Fibroblast of the conjunctiva (primary cell): ENCODE data around the gene KLF12.
A peak's percentile ranks its signal among the peaks of the same experiment; 100 is the strongest.

Source experiments
- DNase-seq: peaks from one replicate; pipeline ENCODE4 v3.0.0-alpha.2; 2010; ENCODE audit warnings: low read depth

Gene KLF12

DNA sequence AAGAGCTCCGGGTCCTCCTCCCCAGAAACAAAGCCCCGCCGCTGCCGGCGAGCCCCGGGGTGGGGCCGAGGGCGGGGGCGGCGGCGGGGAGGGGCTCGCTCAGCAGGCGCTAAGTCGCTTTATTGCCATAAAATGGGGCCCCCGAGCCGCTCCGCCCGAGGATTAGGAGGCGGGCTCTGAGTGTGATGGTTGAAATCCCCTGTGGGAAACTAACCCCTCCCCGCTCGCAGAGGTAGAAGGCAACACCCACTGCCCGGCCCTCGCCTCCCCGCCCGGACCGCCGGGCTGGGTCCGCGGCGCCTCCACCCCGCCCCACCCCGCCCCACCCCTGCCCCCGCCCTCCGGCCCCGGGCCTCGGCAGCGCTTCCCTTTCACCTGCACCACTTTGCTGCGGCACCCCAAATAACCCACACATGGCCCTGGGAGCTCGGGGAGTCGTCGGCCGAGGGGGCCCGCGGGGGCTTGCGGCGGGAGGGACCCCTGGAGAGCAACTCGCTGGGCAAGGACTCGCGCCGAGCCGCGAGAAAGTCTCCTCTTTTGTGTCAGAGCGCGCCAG lies at the start of gene KLF12:
Gene KLF12 (minus strand): TSS at position 184 of the 556 bp plus-strand sequence.
- peak; percentile 93 for DNase-seq

DNA sequence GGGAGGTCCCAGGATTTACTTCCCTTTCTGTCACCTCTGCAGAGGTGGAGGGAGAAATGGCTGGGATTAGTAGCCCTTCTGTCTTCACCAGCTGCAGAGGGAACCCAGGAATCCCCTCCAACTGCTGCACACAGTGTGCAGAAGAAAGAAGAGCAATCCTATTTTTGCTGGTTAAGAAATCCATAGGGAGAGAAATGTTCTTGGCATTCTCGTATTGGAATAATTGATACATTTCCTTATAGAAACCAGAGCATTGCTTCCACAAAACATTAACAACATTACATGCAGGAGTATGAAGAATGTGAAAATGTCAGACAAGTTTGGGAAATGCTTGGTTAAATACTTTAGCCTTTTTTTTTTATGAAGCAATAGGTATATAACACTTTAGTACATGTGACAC lies 48.3 kb upstream of the KLF12 start:
- no peak for DNase-seq

DNA sequence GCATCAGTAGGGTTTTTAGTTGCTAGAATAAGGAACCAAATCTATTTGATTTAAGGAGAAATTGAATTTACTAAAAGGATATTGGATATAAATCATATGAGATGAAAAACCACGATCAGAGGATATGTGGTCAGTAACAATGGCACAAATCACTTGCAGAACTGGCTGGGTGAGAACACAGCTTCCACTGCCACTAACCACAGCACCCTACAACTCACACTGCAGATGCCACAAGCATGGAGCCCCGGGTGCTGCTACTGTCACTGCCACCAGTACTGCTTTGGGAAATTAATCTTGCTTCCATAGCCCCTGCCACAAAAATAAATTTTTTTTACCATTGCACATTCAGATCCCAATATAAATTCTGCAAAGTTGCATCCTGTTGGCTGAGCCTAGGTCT lies 40.6 kb upstream of the KLF12 start:
- no peak for DNase-seq

DNA sequence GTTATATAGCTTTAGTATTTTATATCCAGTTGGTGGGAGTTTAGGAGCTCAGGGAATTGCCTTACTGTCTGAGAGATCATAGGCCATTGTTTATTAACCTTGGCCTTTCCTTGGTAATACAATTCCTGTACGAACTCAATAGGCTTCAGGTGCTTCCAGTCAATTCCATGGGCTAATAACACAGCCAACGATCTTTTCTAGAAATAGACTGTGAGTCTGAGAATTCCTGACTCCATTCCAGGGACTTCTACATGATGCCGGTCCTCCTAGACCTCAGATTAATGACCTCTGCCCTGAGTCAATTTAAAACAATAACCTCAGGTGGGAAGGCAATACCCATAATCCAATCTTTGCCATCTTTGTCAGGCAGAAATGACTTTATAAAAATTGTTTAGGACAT lies 39.6 kb upstream of the KLF12 start:
- DNase-seq, result no peak

DNA sequence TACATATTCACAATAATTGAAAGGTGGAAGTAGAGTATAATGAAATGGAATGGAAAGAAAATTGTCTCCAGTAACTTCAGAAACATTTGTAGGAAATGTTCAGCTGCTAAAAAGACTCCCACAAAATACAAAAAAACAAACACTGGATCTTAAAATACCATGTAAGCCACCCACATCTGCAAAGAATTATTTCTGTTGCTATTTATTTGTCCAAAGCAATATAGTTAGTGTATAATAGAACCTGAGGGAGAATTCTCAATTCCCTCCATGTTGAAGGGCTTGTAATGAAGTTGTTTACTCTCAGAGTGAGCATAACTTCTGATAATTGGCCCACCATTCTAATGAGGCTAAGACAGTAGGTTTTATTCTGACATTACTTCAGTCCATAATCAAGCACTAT lies 37.4 kb upstream of the KLF12 start:
- no peak for DNase-seq

DNA sequence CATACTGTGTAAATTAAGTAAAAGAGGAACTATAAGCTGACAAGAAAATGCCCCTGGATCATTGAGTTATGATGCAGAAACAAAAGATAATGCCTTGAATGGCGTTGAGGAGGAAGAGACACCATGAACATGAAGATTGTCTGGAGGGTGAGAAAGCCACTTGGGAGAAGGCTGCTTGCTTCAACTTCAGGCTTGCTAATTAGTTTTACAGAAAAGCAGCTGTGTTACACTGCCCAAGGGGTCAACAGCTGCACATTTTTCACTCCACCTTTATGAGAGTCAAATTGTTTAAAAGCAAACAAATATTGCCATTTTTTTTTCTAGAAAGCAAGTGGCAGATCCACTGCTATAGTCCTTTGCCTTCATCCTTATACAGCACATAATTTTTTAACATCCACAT lies 35.5 kb upstream of the KLF12 start:
- DNase-seq, result no peak

DNA sequence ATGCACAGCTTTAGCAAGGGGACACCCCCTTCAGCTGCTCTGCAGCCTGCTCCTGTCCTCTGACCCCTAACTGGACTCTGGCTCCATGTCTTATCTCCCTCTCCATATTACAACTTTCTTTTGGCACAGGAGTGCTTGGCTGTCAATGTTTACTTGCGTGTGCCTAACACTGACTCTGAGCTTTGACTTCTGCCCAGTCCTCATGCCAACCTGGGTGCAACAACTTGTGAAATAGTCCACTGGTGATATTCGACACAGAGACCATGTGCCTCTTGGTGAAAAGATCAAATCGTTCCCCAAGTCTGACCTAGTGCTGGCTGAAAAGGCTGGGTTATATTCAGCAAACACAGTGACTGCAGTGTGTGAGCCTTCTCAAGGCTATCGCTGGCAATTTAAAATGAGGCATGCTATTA lies 34.1 kb upstream of the KLF12 start:
- no peak for DNase-seq

DNA sequence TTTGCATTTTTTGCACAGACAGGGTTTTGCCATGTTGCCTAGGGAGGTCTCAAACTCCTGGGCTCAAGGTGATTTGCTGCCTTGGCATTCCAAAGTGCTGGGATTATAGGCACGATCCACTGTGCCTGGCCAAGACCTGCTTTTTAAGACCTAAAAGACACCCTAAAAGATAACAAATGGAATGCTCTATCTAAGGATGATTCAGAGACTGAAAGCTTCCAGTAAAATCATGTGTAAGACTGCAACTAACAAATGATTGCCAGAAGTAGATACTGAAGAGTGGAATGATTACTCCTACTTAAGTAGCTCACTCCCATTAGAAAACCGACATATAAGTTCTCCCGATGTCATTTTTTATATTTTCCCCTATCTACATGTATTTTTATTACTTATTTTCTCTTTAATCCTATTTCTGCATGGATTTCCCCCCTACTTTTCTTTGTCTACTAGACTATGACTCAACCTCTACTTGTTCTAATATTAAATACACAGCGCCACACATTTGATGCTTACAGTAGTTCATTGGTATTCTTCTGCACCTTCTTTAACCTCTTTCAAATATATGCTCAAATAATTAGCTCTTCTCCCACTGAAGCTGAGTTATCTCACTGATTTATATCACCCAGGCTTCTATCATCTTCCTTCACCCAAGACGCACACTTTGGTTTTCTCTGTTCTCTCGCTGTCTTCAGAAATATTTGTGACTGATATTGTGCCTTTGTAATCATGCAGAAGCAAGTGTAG lies 32.2 kb upstream of the KLF12 start:
- no peak for DNase-seq

DNA sequence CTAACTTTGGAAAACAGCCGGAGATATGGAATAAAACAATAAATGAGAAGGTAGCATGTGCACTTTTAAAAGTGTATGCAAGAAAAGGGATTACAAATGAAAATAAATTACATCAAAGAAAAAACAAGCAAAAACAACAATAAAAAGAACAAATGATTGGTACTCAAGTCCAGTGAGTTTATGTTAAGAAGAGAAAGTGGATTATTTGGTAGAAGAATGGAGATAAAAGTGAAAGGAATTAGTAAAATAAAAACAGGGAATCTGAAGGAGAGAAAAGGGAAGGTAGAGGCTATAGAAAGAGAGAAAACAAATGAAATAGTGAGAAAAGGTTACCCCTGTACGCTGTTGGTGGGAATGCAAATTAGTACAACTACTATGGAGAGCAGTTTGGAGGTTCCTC lies 28.6 kb upstream of the KLF12 start:
- no peak for DNase-seq

DNA sequence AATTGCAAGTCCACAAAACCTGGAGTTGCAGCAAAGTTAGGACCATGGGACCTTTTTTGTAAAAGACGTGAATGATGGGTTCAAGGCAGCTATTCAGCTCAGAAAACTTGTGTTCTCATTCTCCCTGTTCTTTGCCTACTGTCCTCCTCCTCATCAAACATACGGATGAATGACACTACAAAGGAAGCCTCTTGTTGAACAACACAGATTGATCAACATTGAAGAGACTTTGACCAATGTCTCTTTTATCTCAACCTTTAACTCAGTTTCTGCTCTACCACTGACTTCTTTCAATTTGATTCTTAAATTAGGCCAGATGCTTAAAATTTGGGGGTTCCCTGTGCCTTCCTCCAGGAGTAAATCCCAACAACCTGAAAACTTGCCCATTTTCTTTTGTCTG lies 27.9 kb upstream of the KLF12 start:
- no peak for DNase-seq

DNA sequence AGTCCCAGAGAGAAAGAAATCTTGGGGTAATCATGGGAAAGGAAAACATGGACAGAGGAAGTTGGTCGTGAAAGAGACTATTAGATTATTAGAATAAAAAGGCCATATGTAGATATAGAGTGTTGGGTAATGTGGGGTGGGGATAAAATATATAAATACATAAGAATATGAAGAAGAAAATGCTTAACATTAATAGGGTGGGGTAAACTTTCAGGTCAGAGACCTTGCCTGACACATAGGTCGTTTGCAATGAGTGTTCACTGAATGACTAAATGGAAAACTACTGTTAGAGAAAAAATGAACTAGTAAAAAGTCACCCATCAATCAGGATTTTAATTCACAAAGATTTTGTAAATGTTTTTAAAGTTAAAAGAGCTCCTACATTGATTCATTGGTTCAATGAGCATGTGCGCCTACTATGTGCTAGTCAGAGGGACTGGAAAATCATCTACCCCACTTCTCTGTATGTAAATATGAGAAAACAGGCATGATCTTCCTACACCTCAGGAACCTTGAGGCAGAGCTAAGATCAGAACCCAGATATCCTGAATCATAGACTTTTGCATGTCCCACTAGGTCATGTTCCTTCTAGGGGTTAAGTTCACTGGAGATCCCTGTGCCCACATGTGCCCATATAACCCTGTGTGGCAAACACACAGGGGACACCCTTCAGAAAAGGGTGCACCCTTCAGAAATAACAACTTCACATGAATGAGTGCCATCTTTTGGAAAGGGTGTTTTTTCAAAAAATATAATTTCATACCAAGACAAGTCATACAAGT lies 24.6 kb upstream of the KLF12 start:
- no peak for DNase-seq

DNA sequence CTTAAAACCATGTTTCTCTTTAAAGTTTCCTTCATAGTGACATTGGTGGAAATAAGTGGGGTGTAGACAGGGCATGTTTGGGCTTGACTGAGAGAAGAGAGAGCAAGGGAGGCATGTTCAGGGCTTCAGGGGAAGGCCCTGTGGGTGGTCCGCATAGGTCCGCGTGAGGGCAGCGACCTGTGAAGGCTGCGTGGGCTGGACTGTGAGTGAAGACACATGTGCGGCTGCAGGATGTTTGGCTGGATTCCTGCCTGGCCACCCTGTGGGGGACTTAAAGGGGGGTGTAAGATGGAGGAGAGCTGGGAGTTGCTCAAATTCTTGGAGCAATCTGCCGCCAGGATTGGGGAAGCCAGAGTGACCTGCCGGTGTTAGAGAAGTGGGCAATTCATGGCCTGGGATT lies 23.8 kb upstream of the KLF12 start:
- no peak for DNase-seq

DNA sequence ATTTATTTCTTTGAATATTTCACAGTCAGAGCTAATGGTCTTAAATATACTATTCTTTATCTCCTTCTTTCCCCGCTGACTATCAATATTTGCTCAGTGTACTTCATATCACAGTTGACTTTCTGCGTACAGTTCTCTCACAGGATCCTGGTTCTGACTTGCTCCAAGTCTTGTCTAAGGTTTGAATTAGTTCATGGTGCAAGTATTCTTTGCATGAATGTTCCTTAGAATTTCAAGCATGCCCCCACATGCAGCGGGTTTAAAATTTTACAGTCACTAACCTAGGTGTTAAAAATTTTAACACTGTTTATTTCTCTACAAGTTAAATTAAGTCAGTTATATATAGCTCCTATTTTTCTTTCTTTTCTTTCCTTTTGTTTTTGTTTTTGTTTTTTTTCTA lies 20.8 kb upstream of the KLF12 start:
- DNase-seq, result no peak

DNA sequence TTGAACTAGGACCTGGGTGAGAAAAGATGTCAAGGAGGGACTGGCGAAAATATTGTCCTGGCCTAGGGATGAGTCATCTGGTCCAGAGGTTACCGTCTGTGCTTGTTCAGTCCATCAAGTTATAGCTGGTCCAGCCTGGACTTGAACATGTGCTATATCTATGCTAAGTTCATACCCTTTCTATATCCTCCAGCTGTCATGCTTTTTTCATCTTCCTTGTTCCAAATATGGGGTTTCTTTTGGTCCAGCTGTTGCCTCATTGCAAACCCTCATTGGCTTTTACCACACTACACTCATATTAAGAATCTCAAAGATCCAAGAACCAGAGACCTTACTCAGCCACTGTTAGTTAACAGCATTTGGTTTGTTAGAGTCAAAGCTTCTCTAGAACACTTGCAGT lies 19.1 kb upstream of the KLF12 start:
- DNase-seq, result no peak

DNA sequence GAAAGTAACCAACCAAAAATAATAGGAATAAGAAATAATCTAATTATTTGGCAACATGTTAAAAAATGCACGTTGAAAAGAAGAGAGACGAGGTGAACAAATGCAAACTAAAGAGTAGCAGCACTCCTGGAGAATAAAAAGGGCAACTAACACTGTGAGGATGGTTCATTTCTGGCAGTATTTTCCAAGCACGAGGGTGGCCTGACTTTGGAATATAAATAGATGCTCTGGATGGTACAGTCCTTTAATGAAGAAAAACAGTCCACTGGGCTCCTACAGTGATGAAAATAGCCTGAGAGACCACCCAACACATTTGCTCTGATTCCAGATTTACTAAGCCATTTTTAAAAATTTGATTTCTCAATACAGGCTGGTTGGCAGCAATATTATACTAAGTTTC lies 17.7 kb upstream of the KLF12 start:
- no peak for DNase-seq

DNA sequence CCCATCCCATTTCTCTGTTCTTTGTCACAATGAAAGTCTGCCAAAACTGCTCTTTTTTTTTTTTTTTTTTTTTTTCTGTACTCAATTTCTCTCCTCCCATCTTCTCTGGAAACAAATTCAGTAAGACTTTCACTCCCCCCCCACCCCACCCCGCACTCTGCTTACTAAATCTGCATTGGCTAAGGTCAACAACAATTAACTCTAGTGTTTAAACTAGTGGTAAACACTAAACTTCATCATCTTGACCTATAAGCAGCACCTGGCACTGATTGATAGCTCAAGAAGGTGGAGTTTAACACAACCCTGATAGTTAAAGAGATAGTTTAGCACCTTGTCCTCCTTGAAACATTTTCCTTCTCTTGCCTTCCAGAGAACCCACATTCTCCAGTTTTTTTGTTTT lies 14.1 kb upstream of the KLF12 start:
- no peak for DNase-seq

DNA sequence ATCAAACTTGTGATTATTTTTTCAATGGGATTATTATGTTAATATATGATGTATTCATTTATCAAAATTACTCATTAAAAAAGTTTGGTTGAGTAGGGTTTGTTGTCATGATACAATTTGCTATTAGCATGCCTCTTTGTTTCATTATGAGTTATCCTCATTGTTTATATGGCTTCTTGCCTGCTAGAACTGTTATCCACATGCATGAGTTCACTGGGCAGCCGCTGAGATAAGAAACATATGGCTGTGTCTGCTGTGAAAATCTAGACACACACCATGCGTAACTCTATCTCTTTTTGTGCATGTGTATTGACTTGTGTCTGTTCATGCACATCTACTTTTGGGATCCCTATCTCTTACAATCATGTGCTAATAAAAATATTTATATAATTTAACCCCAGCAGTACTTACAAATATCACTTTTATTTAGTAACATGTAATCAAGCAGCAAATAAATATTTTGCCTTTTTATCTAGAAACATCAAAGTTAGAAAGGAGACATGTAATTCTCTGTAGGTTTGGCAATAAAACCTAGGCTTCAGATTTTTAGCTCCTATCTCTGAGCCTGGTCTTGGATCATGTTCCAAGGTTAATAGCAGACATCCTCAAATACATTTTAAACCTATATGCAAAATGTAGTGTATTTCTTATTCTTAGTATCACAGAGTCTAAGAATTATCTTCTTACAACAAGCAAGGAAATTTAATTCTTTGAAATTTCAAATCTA lies 11.2 kb upstream of the KLF12 start:
- no peak for DNase-seq

DNA sequence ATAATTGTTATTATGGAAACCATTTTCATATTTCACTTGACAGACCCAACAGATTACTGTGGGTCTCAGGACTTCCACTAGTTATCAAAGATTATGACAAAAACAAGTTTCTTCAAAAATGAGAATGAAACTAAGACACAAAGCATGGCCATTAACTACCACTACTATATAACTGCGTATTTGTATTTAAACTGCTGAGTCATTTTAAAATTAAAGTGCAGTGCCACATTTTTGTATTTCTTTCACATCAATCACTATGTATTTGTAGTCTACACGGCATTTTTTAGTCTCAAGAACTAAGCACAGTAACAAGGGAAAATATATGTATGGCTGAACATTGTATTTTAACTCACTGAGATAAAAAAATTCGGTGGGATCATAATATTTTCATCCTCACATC lies 10.1 kb upstream of the KLF12 start:
- DNase-seq, result no peak

DNA sequence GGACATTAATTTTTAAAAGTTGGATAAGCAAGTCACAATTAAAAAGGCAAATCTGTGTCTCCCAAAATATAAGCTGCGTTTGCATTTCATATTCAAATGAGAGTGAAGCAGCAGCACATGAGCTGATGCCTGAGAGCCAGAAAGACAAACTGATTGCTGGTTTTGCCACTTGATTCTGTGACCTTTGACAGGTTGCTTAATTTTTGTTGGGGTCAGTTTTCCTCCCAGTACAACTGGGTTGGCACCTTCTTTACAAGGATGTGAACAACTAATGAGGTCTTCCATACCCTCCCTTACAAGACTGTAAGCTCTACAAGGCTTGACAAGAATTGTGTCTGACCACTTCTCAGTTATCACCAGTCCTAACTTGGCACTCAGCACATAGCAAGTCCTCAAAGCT lies 8.1 kb upstream of the KLF12 start:
- no peak for DNase-seq

DNA sequence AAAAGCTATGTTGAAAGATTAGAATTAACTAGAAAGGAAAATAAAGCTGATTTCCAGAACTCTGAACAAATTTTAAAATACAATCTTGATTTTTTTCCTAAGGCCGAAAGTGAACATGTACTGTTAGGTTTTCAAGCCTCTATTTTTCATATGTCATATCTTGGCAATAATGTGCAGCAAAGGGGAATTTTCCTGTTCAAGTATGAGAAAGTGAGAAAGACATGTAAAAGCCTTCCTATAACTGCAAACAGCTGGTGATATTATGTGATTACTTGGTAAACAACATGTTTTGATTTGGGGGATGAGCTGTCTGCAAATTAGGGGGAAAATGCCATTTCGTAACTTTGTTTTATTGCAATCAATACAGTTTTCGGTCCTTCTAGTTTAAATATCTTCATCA lies 4.0 kb upstream of the KLF12 start:
- no peak for DNase-seq

DNA sequence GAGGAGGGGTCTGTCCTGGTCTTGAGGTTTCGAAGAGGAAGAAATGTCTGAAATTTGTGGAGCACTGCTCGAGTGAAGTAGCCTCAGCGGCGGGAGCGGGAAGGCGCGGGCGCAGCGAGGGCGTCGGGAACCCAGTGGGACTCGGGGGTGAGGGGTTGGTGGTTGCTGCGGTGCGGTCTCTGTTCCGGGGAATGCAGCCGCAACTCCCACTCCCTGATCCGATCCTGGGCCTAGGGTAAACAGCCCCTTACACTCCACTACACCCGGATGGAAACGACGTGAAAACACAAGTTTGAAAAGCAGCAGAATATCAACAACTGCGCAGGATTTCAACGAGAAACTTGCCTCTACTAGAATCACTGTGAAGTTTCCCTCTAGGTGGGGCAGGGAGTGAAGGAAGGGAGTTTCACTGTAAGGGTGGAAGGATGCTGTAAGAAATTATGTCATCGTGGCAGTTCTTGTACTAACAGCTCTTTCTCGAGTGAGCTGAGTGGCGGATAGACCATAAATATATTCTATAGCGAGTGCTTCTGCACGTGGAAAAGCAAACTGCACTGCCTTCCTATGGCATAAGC lies 2.0 kb upstream of the KLF12 start:
- no peak for DNase-seq

DNA sequence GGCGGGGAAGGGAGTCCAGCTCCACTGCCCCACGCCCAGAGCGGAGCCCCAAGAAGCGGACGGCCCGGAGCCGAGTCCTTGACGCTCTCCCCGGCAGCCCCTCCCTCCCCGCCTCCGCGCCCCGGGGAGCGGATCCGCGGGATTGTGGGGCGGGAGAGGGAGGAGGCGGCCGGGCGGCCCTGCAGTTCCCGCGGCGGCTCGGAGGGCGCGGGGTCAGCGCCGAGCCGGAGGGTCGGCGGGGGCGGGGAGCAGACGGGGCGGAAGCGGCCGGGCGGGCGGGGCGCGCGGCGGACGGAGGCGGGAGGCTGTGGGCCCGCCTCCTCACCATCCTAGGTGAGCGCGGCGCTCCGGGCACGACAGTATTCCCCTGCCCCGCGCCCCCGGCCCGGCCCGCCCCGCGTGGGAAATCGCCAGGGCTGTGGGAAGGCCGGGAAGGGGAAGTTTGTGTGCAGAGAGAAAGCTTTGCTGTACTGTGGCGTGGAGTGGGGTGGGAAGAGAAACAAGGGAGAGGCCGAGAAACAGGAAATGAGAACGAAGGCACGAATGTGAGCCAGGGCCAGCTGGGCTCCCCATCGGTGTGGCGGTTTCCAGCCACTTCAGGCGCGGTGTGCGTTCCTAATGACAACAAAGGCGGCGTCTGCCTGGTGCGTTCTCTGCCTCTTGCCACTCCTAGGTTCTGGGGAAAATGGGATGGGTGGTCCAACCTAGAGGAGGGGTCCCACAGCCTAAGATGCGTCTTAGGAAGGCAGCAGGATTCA lies 1.3 kb upstream of the KLF12 start:
- DNase-seq, result peak; percentile 51
